ENCODE measurements around the gene SIK1.
"Not testable (repeated sequence)": the region's sequence is repeated elsewhere in the genome, so short reads cannot be mapped to it uniquely, and the experiment has no call there.

SIK1 gene

GRCh38 chr21:43426404-43427241 is at the start of gene SIK1:
TSS of gene SIK1 (minus strand) at chr21:43427131. CDS start at chr21:43426178, 953 bp downstream.
- DNase-seq: not testable (repeated sequence)

GRCh38 chr21:43471597-43472242 is 44.8 kb upstream of the SIK1 start:
- not testable (repeated sequence) for DNase-seq

DNA sequence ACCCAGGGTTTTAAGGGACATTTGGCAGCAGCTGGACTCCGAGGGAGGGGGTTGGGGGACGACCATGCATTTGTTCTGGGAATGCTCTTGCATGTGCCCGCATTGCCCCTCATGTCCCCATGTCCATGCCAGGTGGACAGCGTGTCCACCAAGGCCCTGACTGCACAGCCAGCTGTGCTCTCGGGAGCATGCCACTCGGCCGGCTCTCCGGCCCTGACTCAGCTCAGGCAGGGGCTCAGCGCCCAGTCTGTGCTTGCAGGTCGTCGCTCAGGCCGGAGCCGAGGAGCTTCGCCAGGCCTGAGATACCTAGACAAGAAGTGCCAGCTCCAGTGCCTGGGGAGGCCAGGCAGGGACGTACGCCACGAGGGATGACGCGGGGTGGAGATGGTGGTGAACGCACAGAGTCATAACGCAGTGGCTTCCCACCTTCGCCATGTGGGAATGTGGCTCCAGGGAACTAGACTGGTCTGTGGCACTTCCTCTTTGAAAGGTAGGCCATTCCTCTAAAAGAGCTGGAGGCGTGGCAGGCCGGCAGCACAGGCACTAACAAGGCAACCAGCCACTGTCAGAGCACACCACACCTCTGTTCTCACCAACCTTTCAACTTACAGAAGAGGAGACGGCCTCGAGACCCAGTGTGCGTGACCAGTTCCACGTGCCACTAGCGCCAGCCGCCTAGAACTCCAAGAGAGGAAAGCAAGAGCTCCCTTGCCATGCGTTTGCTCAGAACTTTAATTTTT is 43.0 kb upstream of the SIK1 start:
- not testable (repeated sequence) for DNase-seq

DNA sequence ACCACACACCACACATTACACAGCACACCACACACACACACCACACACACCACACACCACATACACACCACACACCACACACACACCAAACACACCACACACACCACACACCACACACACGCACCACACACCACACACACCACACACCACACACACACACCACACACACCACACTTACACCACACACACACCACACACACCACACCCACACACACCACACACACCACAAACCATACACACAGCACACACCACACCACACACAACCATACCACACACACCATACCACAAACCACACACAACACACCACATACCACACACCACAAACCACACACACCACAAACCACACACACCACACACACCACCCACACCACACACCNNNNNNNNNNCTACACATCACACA is 40.9 kb upstream of the SIK1 start:
- no peak for DNase-seq

DNA sequence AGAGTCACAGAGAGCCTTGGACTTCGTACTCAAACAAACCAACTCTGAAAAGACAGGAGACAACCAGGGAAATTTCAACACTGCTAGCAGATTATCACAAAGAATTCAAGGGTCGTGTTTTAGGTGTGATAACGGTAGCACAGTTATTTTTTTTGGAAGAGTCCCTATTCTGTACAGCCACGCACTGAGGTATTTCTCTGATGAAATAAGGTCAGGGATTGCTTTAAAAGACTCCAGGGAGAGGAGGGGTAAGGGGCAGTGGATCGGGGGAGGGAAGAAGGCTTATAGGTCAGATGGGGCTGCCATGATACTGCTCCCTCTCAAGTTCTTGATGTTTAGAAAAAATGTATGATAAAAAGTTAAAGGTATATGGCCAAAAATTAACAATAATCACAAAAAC is 38.2 kb upstream of the SIK1 start:
- DNase-seq: not testable (repeated sequence)

DNA sequence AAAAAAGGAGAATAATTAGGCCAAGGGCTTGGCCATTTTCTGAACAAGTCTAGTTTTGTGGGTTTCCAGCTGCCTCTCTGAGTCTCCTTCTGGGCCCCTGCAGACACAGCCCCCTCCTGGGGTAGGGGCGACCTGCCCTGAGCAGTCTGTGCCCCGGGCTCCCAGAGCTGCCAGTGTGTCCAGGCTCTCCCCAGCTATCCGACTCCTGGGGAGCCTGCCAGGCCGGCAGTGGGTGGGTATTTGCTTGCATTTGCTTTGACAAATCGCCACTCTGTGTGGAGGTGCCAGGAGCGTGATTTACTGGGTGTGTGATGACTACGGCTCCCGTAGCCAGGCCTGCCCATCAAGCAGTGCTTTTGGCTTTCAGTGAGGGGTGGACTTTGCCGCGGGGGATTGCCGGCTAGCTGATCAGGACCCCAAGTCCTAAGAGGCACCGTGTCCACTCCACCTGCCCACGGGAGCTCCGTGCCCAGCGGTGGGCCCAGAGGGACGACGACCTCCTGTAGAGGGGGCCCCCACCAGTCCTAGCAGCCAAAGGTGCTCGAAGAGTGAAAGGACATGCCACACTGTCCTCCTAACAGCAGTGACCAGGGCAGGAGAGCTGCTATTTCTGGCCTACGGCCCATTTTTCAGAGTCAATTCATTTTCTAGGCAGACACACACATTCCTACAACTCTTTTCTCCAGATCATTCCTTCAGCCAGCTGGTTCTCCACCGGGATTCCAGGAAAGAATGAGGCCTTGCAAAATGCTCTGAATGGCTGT is 36.7 kb upstream of the SIK1 start:
- not testable (repeated sequence) for DNase-seq

DNA sequence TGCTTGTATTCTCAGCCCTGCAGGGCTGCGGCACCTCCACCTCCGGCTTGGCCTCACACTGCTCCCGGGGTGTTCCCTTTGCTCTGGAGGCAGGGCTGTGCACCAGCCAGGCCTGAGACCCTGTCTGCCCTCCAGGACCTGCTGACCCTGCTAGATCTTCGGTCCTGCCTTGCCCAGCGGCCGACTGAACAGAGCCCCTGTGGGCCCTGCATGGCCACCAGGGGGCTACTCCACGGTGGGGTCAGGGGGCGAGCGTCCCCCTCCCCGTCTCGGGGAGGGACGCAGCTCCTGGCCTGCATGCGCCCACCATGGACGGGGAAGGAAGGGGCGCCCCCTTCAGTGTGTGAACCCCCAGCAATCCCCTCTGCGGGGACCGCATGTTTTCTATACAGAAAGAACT is 36.0 kb upstream of the SIK1 start:
- not testable (repeated sequence) for DNase-seq

DNA sequence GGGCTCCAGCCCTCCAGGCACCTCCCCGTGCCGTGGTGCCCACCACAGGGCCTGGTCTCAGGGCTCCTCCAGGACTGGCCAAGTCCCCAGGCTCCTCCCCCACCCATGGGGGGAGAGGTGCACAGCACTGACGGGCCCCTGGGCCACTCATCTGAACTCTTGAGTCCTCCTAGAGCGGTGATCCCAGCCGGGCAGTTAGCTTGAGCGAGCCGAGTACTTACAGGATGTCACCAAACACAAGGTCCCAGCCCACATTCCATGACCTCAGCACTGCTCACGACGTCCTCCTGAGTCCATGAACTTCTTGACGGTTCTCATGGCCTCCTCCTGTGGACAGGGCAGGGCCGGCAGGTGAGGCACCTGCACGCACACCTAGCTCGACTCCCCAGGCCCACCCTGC is 33.5 kb upstream of the SIK1 start:
- not testable (repeated sequence) for DNase-seq

DNA sequence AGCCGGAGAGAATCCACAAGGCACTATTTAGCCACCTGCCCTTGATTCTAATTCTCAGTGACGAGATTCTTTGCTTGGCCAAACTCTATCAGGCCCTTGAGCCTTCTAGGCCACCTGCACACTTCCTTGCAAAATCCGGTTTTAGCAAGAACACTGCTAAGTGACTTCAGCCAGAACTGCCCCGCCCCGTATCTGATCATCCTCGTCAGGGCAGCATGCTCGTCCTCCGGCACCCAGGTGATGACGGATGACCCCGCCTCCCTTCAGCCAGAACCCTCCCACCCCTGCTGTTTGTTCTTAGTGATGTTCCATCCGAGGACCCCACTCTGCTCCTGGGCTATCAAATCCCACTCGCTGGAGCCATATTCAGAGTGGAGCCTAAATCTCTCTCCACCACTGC is 32.1 kb upstream of the SIK1 start:
- not testable (repeated sequence) for DNase-seq

- DNase-seq: not testable (repeated sequence)
Observed at GRCh38 chr21:43456616-43457314, 29.8 kb upstream of the SIK1 start.

GRCh38 chr21:43455717-43456116 is 28.8 kb upstream of the SIK1 start:
- DNase-seq: not testable (repeated sequence)

- not testable (repeated sequence) for DNase-seq
Observed at GRCh38 chr21:43454176-43454575, 27.2 kb upstream of the SIK1 start.

DNA sequence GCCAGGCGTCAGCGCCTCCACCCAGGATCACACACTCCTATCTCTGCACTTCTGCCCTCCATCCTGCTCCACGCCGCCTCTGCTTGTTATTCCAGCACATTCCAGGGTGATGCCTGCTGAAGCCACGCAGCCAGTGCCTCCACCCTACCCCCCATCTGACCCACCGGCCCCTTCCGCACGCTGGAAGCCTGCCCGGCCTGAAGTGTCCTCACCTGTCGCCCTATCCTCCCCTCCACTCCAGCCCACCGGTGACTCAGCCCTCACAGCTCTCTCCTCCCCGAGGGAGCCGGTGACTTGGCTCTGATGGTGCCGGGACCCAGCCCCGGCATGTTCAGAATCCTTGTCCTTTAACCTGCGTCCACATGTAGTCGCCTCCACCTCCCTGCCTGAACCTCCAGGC is 24.9 kb upstream of the SIK1 start:
- DNase-seq: not testable (repeated sequence)

GRCh38 chr21:43450287-43450686 is 23.4 kb upstream of the SIK1 start:
- DNase-seq: not testable (repeated sequence)

DNA sequence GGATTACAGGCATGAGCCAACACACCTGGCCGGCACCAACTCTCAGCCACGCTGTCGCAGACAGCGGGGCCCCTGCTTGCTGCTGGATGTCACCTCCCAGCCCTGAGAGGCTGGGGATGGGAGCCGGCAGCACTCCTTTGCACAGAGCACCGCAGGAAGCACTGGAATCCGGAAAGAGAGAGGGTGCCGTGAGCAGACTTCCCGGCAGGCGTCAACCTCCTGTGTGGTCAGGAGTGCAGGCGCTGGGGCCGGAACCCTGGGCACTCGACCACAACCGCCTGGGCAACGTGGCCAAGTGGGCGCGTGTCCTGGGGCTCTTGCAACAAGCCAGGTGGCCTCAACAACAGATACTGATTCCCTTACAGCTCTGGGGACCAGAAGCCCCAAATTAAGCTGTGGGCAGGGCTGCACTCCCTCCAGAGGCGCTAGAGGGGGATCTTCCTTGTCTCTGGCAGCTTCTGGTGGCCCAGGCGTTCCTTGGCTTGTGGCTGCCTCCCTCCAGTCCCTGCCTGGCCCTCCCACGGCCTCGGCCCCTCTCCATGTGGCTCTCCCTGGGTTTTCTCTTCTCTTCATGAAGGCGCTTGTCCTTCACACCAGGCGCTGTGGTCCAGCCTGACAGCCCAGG is 20.5 kb upstream of the SIK1 start:
- DNase-seq: not testable (repeated sequence)

GRCh38 chr21:43446277-43446932 is 19.5 kb upstream of the SIK1 start:
- DNase-seq: not testable (repeated sequence)

GRCh38 chr21:43444524-43444923 is 17.6 kb upstream of the SIK1 start:
- DNase-seq: not testable (repeated sequence)

- not testable (repeated sequence) for DNase-seq
Observed at GRCh38 chr21:43442571-43442970, 15.6 kb upstream of the SIK1 start.

DNA sequence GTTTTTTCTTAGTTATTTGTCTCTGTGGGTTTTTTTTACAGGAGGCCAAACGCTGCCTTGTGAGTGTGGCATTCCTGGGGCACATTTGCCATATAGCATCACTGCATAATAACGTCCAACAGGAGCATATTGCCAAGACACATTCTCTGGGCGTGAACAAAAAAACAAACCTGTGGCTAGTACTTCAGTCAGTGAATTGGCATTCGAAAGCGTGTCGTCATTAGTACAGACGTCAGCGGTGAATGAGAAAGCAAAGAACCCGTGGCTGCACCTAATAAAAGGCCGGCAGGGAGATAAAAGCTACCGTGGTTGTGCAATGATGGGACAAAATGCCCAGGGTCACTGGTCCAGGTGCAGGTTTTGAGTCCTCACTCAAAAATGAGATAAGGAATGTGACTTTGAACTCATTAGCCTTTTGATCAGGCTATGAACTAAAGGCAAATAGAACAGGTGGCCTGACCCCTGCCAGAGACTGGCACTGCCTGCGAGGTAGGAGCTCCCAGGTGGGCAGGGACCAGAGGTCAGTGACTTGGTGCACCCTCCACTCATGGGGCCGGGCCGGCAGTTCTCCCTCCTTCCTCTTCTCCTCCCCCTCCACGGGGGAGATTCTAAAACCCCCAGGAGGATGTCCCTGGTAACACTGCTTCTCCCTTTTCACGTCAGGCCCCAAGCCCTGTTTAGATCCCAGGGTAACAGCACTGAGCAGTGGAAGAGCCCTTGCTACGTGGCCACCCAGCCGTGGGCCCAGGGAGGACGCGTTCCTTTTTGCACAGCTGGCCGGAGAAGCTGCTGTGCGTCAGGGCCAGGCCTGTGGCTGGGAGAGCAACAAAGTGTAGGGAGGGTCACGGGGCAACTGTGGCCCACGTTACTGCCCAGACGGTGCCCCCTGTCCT is 14.2 kb upstream of the SIK1 start:
- DNase-seq: not testable (repeated sequence)

Data from activated CD4-positive, alpha-beta T cell treated with anti-CD3 and anti-CD28 coated beads, Interleukin-2, amount 50 U/mL, for 4 hours (primary cell).